Measurements from ENCODE around the gene KCNH4. TPM values are rescaled to one million over a fixed set of nuclear protein-coding genes. Genes with fewer than 3 reads are reported as not detected.
A peak's percentile ranks its signal among the peaks of the same experiment; 100 is the strongest.
"Not testable (repeated sequence)": the region's sequence is repeated elsewhere in the genome, so short reads cannot be mapped to it uniquely, and the experiment has no call there.

Gene KCNH4
- under 0.01 TPM in 1 of 2 replicates, not detected in the other for total RNA-seq

GRCh38 chr17:42180922-42181850 is at the start of gene KCNH4:
Gene KCNH4 (minus strand): TSS chr17:42181142. CDS start chr17:42180945, 197 bp downstream.
- peak; percentile 70 for DNase-seq (ENCODE audit: low read depth)
- peak within 1 kb of the TSS; percentile 32 for H3K4me3 ChIP-seq (ENCODE audit: low read depth, low read length)
- TF ChIP-seq CTCF (IDR thresholded peaks at IDR 0.05; ENCODE audit: insufficient read depth, low read depth, low read length): peak; percentile 58

GRCh38 chr17:42230225-42230624 is 49.3 kb upstream of the KCNH4 start:
- no peak for DNase-seq (ENCODE audit: low read depth)
- H3K4me3 ChIP-seq (ENCODE audit: low read depth, low read length): no peak overlapping the region
- TF ChIP-seq CTCF (IDR thresholded peaks at IDR 0.05; ENCODE audit: insufficient read depth, low read depth, low read length): no peak

- TF ChIP-seq CTCF (IDR thresholded peaks at IDR 0.05; ENCODE audit: insufficient read depth, low read depth, low read length): no peak
- H3K4me3 ChIP-seq (ENCODE audit: low read depth, low read length): no peak overlapping the region
- DNase-seq (ENCODE audit: low read depth): peak; percentile 54
These were observed 47.1 kb upstream of the KCNH4 start for GRCh38 chr17:42227849-42228700.

GRCh38 chr17:42225646-42226045 is 44.7 kb upstream of the KCNH4 start:
- H3K4me3 ChIP-seq (ENCODE audit: low read depth, low read length): no peak overlapping the region
- TF ChIP-seq CTCF (IDR thresholded peaks at IDR 0.05; ENCODE audit: insufficient read depth, low read depth, low read length): no peak
- DNase-seq (ENCODE audit: low read depth): no peak

- no peak for DNase-seq (ENCODE audit: low read depth)
- no peak for TF ChIP-seq CTCF (IDR thresholded peaks at IDR 0.05; ENCODE audit: insufficient read depth, low read depth, low read length)
- no peak overlapping the region for H3K4me3 ChIP-seq (ENCODE audit: low read depth, low read length)
These were observed 43.7 kb upstream of the KCNH4 start for GRCh38 chr17:42224651-42225050.

GRCh38 chr17:42221886-42222745 is 41.2 kb upstream of the KCNH4 start:
- TF ChIP-seq CTCF (IDR thresholded peaks at IDR 0.05; ENCODE audit: insufficient read depth, low read depth, low read length): peak; percentile 88
- no peak overlapping the region for H3K4me3 ChIP-seq (ENCODE audit: low read depth, low read length)
- DNase-seq (ENCODE audit: low read depth): peak; percentile 75

GRCh38 chr17:42219280-42219679 is 38.3 kb upstream of the KCNH4 start:
- not testable (repeated sequence) for DNase-seq (ENCODE audit: low read depth)

More at GRCh38 chr17:42219280-42219679, 38.3 kb upstream of the KCNH4 start:
- H3K4me3 ChIP-seq (ENCODE audit: low read depth, low read length): not testable (repeated sequence)

All from fibroblast of villous mesenchyme (primary cell).